Calu3 (cell line): ENCODE results near the gene NKD1. TPM values are rescaled to one million over a fixed set of nuclear protein-coding genes. Genes with fewer than 3 reads are reported as not detected.

Source experiments
- BruUV-seq: library from RNA; stranded (reverse); fragments of 400-500 nt; replicated peaks from 2 replicates; lab custom pipeline; 2021; lab: Mats Ljungman, UMichigan
- CTCF ChIA-PET: fragments of 300-600 bp; sonication (Branson Sonifier 250); formaldehyde crosslinking; loops from one replicate; lab custom pipeline; 2022; ENCODE audit warnings: antibody characterized with exemption; lab: Charles Lee
- DNase-seq: peaks from one replicate; pipeline ENCODE4 v3.0.0; 2022
- H3K27ac Mint-ChIP-seq: one replicate; pipeline ENCODE4 v1.8.0; 2022; ENCODE audit warnings: mixed read lengths; ENCODE audit not compliant: unreplicated experiment
- H3K27me3 Mint-ChIP-seq: one replicate; pipeline ENCODE4 v1.8.0; 2022; ENCODE audit warnings: mixed read lengths; ENCODE audit not compliant: unreplicated experiment
- H3K36me3 Mint-ChIP-seq: one replicate; pipeline ENCODE4 v1.8.0; 2022; ENCODE audit warnings: mild to moderate bottlenecking, moderate library complexity, mixed read lengths; ENCODE audit not compliant: insufficient read depth, unreplicated experiment
- H3K4me1 Mint-ChIP-seq: one replicate; pipeline ENCODE4 v1.8.0; 2022; ENCODE audit warnings: mild to moderate bottlenecking, low read depth, mixed read lengths; ENCODE audit not compliant: unreplicated experiment
- H3K4me3 Mint-ChIP-seq: one replicate; pipeline ENCODE4 v1.8.0; 2022; ENCODE audit warnings: mild to moderate bottlenecking, low read depth, moderate library complexity, mixed read lengths; ENCODE audit not compliant: unreplicated experiment
- H3K9me3 Mint-ChIP-seq: one replicate; pipeline ENCODE4 v1.8.0; 2022; ENCODE audit warnings: low read depth, mixed read lengths; ENCODE audit not compliant: unreplicated experiment
- intact Hi-C: fragments of 100-400 bp; cut with micrococcal nuclease; formaldehyde crosslinking; loops from one replicate; pipeline ENCODE4 v1.10.0; 2022; ENCODE audit not compliant: unreplicated experiment
- total RNA-seq: library from RNA; stranded (reverse); gene quantifications from 2 replicates; pipeline ENCODE4 v1.2.3, GENCODE V29; 2022
- TF ChIP-seq, protein P1 (sequence below): fragments of 200-600 bp; IDR thresholded peaks from one replicate; pipeline ENCODE4 v1.8.0; 2022; ENCODE audit warnings: antibody characterized with exemption; ENCODE audit not compliant: unreplicated experiment

NKD1 gene
- total RNA-seq, 1 experiment from 2014 or later = 0.31 TPM

DNA sequence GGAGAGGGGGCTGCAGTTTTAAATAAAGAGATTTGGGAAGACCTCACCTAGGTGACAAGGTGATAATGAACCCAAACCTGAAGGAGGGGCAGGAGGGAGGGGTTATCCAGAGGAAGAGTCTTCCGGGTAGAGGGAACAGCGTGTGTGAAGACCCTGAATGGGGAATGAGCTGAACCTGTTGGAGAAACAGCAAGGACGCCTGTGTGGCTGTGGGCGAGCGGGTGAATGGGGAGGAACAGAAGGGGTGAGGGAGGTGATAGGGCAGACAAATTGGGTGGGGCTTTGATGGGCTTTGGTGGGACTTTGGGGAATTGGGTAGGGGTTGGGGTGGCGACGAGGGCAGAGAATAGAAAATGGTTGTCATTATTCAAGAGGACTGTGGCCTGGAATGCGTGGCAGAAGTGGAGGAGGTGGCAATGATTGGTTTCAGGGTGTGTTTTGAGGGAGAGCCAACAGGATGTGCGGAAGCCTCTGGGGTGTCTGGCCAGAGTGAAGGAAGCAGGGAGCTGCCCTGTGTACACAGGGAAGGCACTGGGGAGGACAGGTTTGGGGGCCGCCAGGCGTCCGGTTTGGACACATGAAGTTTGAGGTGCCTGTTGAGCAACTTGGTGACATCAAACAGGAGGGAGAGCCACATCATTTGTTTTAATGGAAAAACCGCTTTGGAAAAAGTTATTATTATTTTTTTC, 48.7 kb downstream of the NKD1 start:
- no peak overlapping the region for H3K4me3 Mint-ChIP-seq
- CTCF ChIA-PET = interaction anchor here (0.7 kb wide), 1 partner anchor 53 kb away, joined by 4 read pairs; no protein-coding TSS in a partner anchor
- no peak for DNase-seq
- no peaks in the 10 kb centered on the region for H3K9me3 Mint-ChIP-seq
- H3K27me3 Mint-ChIP-seq = peaks cover 97% of the 10 kb centered on the region
- H3K36me3 Mint-ChIP-seq = no peaks in the 10 kb centered on the region
- intact Hi-C loops = no loop called here
- H3K4me1 Mint-ChIP-seq = no peaks in the 10 kb centered on the region
- no TSS peak for BruUV-seq
- H3K27ac Mint-ChIP-seq = no peak overlapping the region
- TF ChIP-seq, protein P1, sequence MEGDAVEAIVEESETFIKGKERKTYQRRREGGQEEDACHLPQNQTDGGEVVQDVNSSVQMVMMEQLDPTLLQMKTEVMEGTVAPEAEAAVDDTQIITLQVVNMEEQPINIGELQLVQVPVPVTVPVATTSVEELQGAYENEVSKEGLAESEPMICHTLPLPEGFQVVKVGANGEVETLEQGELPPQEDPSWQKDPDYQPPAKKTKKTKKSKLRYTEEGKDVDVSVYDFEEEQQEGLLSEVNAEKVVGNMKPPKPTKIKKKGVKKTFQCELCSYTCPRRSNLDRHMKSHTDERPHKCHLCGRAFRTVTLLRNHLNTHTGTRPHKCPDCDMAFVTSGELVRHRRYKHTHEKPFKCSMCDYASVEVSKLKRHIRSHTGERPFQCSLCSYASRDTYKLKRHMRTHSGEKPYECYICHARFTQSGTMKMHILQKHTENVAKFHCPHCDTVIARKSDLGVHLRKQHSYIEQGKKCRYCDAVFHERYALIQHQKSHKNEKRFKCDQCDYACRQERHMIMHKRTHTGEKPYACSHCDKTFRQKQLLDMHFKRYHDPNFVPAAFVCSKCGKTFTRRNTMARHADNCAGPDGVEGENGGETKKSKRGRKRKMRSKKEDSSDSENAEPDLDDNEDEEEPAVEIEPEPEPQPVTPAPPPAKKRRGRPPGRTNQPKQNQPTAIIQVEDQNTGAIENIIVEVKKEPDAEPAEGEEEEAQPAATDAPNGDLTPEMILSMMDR = no peak

DNA sequence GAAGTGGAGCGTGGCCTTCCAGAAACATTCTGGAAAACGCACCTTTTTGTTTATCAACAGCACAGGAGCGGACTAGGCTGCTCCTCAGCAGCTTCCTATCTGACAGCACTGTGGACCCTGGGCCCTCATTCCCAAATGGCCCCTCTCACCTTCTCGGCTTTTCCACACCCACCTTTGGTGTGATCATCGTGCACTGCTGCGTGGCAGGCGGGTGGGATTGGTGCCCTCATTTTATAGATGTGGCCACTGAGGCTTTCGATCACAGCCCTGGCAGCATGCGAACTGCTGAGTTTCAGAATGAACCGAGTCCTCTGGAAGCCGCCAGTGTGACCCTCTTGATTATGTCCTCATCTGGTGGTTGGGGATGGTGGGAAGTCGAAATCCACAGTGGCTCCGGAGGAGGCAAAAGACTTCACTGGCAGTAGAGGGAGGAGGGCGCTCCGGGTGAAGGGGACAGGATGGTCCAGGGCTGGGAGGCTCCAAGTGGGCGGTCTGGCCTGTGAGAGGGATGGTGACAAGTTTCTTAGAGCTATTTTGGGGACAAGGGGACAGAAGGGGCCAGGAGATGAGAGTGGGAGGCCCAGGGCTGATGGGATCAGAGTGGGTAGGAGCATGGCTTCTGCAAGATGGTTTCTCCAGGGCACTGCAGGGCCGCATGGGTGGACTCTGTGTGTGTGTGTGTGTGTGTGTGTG, 49.5 kb downstream of the NKD1 start:
- no TSS peak for BruUV-seq
- intact Hi-C loops = no loop called here
- Mint-ChIP-seq H3K27ac (no peak overlapping the region), H3K4me1 (no peaks in the 10 kb centered on the region), H3K36me3 (no peaks in the 10 kb centered on the region), H3K27me3 (peaks cover 97% of the 10 kb centered on the region), H3K9me3 (no peaks in the 10 kb centered on the region), H3K4me3 (no peak overlapping the region)
- CTCF ChIA-PET = interaction anchor here (0.6 to 1.0 kb wide), 3 partner anchors 14 to 447 kb away, joined by 3 to 4 read pairs (median 4); no protein-coding TSS in a partner anchor
- no peak for DNase-seq
- TF ChIP-seq, protein P1 = no peak

DNA sequence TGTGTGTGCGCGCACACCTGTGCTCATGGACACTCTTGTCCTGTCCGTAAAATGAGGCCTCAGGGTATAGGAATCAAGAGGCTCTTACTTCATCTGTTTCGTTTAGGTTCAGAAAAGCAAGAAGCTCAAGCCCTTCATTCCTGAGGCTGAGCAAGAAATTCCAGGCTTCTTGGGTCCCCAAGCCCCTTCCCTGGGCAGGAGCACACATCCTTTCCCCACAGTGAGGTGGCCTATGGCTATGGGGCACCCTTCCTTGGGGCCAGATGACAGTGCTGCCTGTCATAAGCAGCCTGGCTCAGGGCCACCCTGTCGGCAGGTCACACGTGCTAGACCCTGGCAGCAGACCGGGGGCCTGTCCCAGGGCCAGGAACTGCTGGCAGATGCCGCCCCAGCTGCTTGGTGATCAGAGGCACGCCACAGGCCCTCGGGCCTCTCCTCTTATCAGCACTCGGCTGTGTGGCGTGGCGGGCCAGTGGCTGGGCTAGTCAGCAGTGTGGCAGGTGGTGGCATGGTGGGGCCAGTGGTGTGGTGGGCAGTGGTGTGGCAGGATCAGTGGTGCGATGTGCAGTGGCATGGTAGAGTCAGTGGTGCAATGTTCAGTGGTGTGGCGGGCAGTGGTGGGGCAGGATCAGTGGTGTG, 50.2 kb downstream of the NKD1 start:
- TF ChIP-seq, protein P1 = no peak
- Mint-ChIP-seq H3K36me3 (no peaks in the 10 kb centered on the region), H3K9me3 (no peaks in the 10 kb centered on the region), H3K4me1 (no peaks in the 10 kb centered on the region), H3K27ac (no peak overlapping the region), H3K27me3 (peaks cover 97% of the 10 kb centered on the region), H3K4me3 (no peak overlapping the region)
- CTCF ChIA-PET = interaction anchor here (0.6 to 1.0 kb wide), 3 partner anchors 15 to 448 kb away, joined by 3 to 4 read pairs (median 4); no protein-coding TSS in a partner anchor
- intact Hi-C loops = no loop called here
- BruUV-seq = no TSS peak
- no peak for DNase-seq

DNA sequence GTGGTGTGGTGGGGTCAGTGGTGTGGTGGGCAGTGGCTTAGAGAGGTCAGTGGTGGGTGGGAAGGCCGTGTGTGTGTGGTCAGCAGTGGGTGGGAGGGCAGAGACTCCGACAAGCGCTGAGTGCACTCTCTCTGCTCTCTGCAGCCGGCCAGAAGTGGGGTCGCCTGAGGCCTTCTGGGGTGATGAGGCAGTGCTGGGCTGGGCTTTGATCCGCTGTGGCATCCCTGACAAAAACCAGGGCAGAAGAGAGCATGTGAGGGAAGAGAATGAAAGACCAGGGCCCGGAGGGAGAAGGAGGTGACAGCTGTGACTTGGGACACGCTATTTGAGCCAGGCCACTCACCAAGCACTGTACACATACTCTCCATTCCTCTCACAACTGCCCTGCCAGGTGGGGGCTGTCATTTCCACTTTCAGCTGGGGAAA, 50.8 kb downstream of the NKD1 start:
- no TSS peak for BruUV-seq
- intact Hi-C loops = no loop called here
- peaks cover 97% of the 10 kb centered on the region for H3K27me3 Mint-ChIP-seq
- H3K9me3 Mint-ChIP-seq = no peaks in the 10 kb centered on the region
- DNase-seq = no peak
- H3K27ac Mint-ChIP-seq = no peak overlapping the region
- no peaks in the 10 kb centered on the region for H3K36me3 Mint-ChIP-seq
- TF ChIP-seq, protein P1 = no peak
- no peak overlapping the region for H3K4me3 Mint-ChIP-seq
- no peaks in the 10 kb centered on the region for H3K4me1 Mint-ChIP-seq
- CTCF ChIA-PET = no interaction called here
